Body of pancreas (tissue), 4 donors: Measurements from ENCODE around the gene QARS1. TPM values are rescaled to one million over a fixed set of nuclear protein-coding genes. Genes with fewer than 3 reads are reported as not detected.

Experiments used
- ATAC-seq: fragments of 150-250 bp; one replicate; pipeline ENCODE4 v1.9.1; 2016
- DNase-seq, 4 donors: peaks; one replicate each; pipeline ENCODE4 v3.0.0-alpha.2; 2019
- H3K27ac ChIP-seq, 4 donors: fragments of 200-600 bp; sonication (generic); 1 replicate in 3 of 4; 2 replicates in 1 of 4; pipeline versions ENCODE4 v1.5.1 to v1.6.1; 2016 to 2019; ENCODE audit warnings: mild to moderate bottlenecking in 1 of 4, mixed read lengths in 1 of 4, moderate library complexity in 1 of 4
- H3K27me3 ChIP-seq, 2 donors: fragments of 200-600 bp; sonication (generic); one replicate each; pipeline ENCODE4 v1.6.0; 2016; ENCODE audit warnings: mild to moderate bottlenecking in 1 of 2
- H3K36me3 ChIP-seq, 2 donors: fragments of 200-600 bp; sonication (generic); replicated peaks in 1 of 2; 2 replicates each; pipeline ENCODE4 v1.5.1; 2016; ENCODE audit warnings: low read depth in 2 of 2; ENCODE audit not compliant: insufficient read depth in 1 of 2
- H3K4me1 ChIP-seq: fragments of 200-600 bp; sonication (generic); one replicate; pipeline ENCODE4 v1.6.0; 2016
- H3K4me3 ChIP-seq, 2 donors: fragments of 200-600 bp; sonication (generic); 1 replicate in 1 of 2; 2 replicates in 1 of 2; pipeline ENCODE4 v1.5.1; 2016 to 2019
- H3K9me3 ChIP-seq, 3 donors: fragments of 200-600 bp; sonication (generic); 1 replicate in 2 of 3; 2 replicates in 1 of 3; pipeline ENCODE4 v1.5.1; 2016
- POLR2A ChIP-seq, 3 donors: fragments of 450-650 bp; IDR thresholded peaks; one replicate each; pipeline ENCODE4 v1.6.1; 2016; ENCODE audit warnings: antibody characterized with exemption in 3 of 3, mild to moderate bottlenecking in 2 of 3
- WGBS, 2 donors: methylation state at CpG; one replicate each; pipeline ENCODE4 v1.1.5; 2017; 5-methylcytosine and 5-hydroxymethylcytosine counted together
- intact Hi-C: fragments of 100-400 bp; cut with DNase I; formaldehyde crosslinking; loops from one replicate; pipeline ENCODE4 v1.15.1; 2023
- total RNA-seq, 2 donors: library from RNA; depleted of rRNA; stranded (reverse); fragments of >200 nt; gene quantifications; one replicate each; pipeline ENCODE4 v1.1.0, GENCODE V29; 2016
- TF ChIP-seq, protein P1 (sequence below), 7 experiments: fragments of 450-650 bp in 4 of 7; fragments of 200-600 bp in 3 of 7; sonication (generic) in 3 of 7; IDR thresholded peaks; one replicate each; pipeline ENCODE4 v1.5.1; 2016 to 2019; ENCODE audit warnings: antibody characterized with exemption in 7 of 7

The QARS1 gene
- total RNA-seq, 2 donors from 2014 or later: 135 to 223 TPM

GRCh38 chr3:49140080-49140479 lies 35.5 kb upstream of the QARS1 start:
- Histone ChIP-seq H3K4me1 (no peaks in the 10 kb centered on the region), H3K4me3 (no peak overlapping the region), H3K36me3 (no peaks in the 10 kb centered on the region), H3K27ac (no peak overlapping the region), H3K9me3 (no peaks in the 10 kb centered on the region), H3K27me3 (no peaks in the 10 kb centered on the region)
- intact Hi-C loops: no loop called here
- 63 to 78% methylated on average over 3 of the region's 3 CpGs for WGBS, 2 donors
- no peak for TF ChIP-seq POLR2A (IDR thresholded peaks at IDR 0.05)
- TF ChIP-seq, protein P1, sequence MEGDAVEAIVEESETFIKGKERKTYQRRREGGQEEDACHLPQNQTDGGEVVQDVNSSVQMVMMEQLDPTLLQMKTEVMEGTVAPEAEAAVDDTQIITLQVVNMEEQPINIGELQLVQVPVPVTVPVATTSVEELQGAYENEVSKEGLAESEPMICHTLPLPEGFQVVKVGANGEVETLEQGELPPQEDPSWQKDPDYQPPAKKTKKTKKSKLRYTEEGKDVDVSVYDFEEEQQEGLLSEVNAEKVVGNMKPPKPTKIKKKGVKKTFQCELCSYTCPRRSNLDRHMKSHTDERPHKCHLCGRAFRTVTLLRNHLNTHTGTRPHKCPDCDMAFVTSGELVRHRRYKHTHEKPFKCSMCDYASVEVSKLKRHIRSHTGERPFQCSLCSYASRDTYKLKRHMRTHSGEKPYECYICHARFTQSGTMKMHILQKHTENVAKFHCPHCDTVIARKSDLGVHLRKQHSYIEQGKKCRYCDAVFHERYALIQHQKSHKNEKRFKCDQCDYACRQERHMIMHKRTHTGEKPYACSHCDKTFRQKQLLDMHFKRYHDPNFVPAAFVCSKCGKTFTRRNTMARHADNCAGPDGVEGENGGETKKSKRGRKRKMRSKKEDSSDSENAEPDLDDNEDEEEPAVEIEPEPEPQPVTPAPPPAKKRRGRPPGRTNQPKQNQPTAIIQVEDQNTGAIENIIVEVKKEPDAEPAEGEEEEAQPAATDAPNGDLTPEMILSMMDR (IDR thresholded peaks at IDR 0.05): no peak
- no peak for ATAC-seq
- no peak for DNase-seq

DNA sequence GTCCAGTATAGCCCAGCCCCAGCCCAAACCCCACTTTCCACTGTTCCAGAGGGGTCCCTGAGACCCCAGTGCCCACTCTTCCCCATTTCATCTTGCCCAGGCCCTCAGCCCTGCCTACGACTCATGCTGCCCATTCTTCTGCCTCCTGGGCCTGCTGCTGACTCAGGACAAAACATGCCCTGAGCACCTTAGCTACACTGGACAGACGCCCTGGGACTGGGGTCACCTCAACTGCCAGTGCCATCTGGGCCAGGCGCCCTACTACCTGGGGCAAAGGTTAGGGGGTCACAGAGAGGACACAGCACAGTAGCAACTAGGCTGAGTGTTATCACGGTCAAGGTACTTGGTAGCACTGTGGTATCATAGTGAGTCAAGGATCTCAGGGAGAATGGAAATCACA lies 30.9 kb upstream of the QARS1 start:
- Histone ChIP-seq H3K27ac (no peak overlapping the region), H3K9me3 (no peaks in the 10 kb centered on the region), H3K27me3 (no peaks in the 10 kb centered on the region), H3K36me3 (no peaks in the 10 kb centered on the region), H3K4me1 (peaks cover 24% of the 10 kb centered on the region), H3K4me3 (no peak overlapping the region)
- DNase-seq: no peak
- intact Hi-C loops: no loop called here
- TF ChIP-seq POLR2A (IDR thresholded peaks at IDR 0.05): no peak
- TF ChIP-seq, protein P1 (IDR thresholded peaks at IDR 0.05): no peak
- ATAC-seq: no peak
- WGBS, 2 donors: 82% methylated on average over 3 to 4 of the region's 4 CpGs

DNA sequence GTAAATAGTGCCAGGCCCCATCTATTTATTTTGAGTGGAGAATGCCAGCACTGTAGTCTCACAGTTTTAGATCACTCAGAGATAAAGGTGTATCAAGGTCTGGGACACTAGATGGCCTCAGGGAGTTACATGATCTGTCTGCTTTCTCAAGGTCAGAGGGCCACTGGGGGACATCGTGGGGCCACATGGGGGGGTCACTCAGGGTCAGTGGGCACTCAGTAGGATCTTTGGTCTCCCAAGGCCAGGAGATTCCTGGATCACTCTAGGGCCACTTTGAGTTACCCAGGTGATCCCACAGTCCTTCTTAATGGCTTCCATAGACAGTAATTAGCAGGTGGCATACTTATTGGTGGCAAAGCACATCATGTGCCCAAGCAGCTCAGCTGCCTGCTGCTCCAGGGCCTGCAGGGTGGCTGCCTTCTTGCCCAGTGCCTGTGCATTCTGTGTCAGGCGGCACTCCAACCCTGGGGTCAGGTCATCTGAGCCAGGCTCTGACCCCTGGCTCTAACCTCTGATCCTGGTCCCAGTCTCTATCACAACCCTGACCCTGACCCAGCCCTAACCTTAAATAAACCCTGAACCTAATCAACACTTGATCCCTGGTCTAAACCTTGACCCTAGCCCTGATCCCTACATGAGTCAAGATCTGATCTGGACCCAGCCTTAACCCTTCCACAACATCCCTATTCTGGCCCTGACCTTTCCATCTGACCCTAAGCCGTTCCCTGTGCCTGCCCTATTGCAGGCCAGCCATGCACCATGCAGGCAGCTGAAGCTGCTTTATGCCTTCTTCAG lies 30.1 kb upstream of the QARS1 start:
- H3K27me3 ChIP-seq: no peaks in the 10 kb centered on the region
- intact Hi-C loops: no loop called here
- H3K4me1 ChIP-seq: peaks cover 24% of the 10 kb centered on the region
- no peak for TF ChIP-seq POLR2A (IDR thresholded peaks at IDR 0.05)
- TF ChIP-seq, protein P1 (IDR thresholded peaks at IDR 0.05): no peak
- 50 to 60% methylated on average over 1 to 3 of the region's 3 CpGs for WGBS, 2 donors
- H3K9me3 ChIP-seq: no peaks in the 10 kb centered on the region
- H3K4me3 ChIP-seq: no peak overlapping the region
- no peaks in the 10 kb centered on the region for H3K36me3 ChIP-seq
- peak overlapping the region in 2 of 4 donors; percentile 20 to 83 for H3K27ac ChIP-seq
- DNase-seq (no peak), ATAC-seq (no peak)

DNA sequence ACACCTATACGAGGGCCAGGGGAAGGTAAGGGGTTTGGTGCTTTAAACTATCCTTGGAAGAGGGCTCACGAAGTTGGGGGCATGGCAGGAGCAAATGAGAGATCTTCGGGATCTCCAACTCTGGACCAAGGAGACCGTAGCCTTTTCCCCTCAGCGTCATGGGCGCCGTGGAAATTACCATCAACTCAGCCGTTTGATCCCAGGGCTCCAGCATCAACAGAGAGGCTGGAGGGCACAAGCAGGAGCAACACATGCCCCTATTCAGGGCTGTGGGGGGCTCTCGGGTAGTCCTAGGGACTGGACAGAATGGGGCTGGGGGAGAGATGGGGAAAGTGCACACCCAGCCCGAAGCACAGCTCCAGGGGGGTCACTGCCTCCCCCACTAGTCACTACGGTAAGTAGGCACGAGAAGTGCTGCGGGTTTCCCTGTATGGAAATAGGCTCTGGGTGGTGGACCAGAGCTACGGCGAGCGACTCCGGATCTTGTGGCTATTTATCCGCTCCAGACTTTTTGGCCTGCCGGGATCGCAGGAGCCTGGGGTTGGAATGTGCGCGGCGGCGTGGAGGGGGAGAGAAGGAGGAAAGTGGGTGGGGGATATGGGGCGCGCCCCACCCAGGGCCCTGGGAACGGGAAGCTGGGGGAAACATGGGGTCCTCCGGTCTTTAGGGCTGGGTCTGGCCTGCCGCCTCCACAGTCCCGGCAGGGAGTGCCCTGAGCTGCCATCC lies 28.8 kb upstream of the QARS1 start:
- Histone ChIP-seq H3K27me3 (no peaks in the 10 kb centered on the region), H3K4me1 (peaks cover 24% of the 10 kb centered on the region), H3K9me3 (no peaks in the 10 kb centered on the region), H3K27ac (peak overlapping the region; percentile 55 to 86 (median 82)), H3K4me3 (peak overlapping the region; percentile 35 to 64), H3K36me3 (peaks cover 0 to under 1% of the 10 kb centered on the region in 2 donors)
- DNase-seq (peak; percentile 86 to 90 (median 88)), ATAC-seq (peak; percentile 90)
- TF ChIP-seq POLR2A (IDR thresholded peaks at IDR 0.05): peak in 2 of 3 donors; percentile 19 to 44
- TF ChIP-seq, protein P1 (IDR thresholded peaks at IDR 0.05): peak in 1 of 7 experiments; percentile 13
- WGBS, 2 donors: 0 to 1% methylated on average over 15 to 27 of the region's 30 CpGs
- intact Hi-C loops: no loop called here
